Epithelial cell of proximal tubule (primary cell): Measurements from ENCODE around the gene CLDN19. TPM values are rescaled to one million over a fixed set of nuclear protein-coding genes. Genes with fewer than 3 reads are reported as not detected.

Experiments
- DNase-seq: peaks from one replicate; pipeline ENCODE4 v3.0.0-alpha.2; 2011; ENCODE audit warnings: low read depth
- H3K4me3 ChIP-seq: 2 replicates; pipeline ENCODE4 v1.5.1; 2011; ENCODE audit warnings: low read depth, mild to moderate bottlenecking, low read length
- CTCF ChIP-seq: conservative IDR thresholded peaks from 2 replicates; pipeline ENCODE4 v1.5.1; 2012; ENCODE audit warnings: low read depth, mild to moderate bottlenecking, low read length
- total RNA-seq: library from RNA; depleted of rRNA; stranded (reverse); fragments of >200 nt; gene quantifications from 2 replicates; pipeline ENCODE4 v1.2.3, GENCODE V29; 2015

The CLDN19 gene
- total RNA-seq, 1 donor from 2014 or later = 1.2 TPM

GRCh38 chr1:42744148-42744413 is 4.0 kb upstream of the CLDN19 start:
- no peak for TF ChIP-seq CTCF
- no peak for DNase-seq
- no peak overlapping the region for H3K4me3 ChIP-seq

- H3K4me3 ChIP-seq = no peak overlapping the region
- DNase-seq = no peak
- TF ChIP-seq CTCF = no peak
Measured at GRCh38 chr1:42743317-42744147, 3.5 kb upstream of the CLDN19 start.

GRCh38 chr1:42742617-42743316 is 2.7 kb upstream of the CLDN19 start:
- no peak for TF ChIP-seq CTCF
- no peak for DNase-seq
- H3K4me3 ChIP-seq = no peak overlapping the region

GRCh38 chr1:42742141-42742540 is 2.1 kb upstream of the CLDN19 start:
- no peak for DNase-seq
- H3K4me3 ChIP-seq = no peak overlapping the region
- no peak for TF ChIP-seq CTCF

GRCh38 chr1:42741706-42742105 is 1.7 kb upstream of the CLDN19 start:
- DNase-seq = no peak
- TF ChIP-seq CTCF = no peak
- no peak overlapping the region for H3K4me3 ChIP-seq

- no peak for DNase-seq
- no peak for TF ChIP-seq CTCF
Measured at GRCh38 chr1:42740851-42741580, 980 bp upstream of the CLDN19 start.

More at GRCh38 chr1:42740851-42741580, 980 bp upstream of the CLDN19 start:
- H3K4me3 ChIP-seq = no peak overlapping the region
